ENCODE results near the gene SDK2. TPM values are rescaled to one million over a fixed set of nuclear protein-coding genes. Genes with fewer than 3 reads are reported as not detected.

Gene SDK2
- polyA plus RNA-seq, 3 donors: 0.01 TPM; not detected in 2

- Mint-ChIP-seq H3K9me3 (peaks cover 0 to 2% (median 0%) of the 10 kb centered on the region in 7 donors), H3K4me3 (no peak overlapping the region), H3K36me3 (no peaks in the 10 kb centered on the region), H3K4me1 (no peaks in the 10 kb centered on the region), H3K27ac (no peak overlapping the region), H3K27me3 (ENCODE audit: low read depth in 3 of 3) (peaks cover 0 to 9% (median 0%) of the 10 kb centered on the region in 3 donors)
- no peak for TF ChIP-seq CTCF (IDR thresholded peaks at IDR 0.05)
- H3K9me3 ChIP-seq (replicated peaks in 1 of 2; ENCODE audit: control insufficient read depth in 1 of 2, insufficient read depth in 1 of 2, low read length in 2 of 2): no peaks in the 10 kb centered on the region
- H3K4me3 ChIP-seq (replicated peaks in 1 of 3; ENCODE audit: low read depth in 2 of 3, low read length in 3 of 3): no peak overlapping the region
- H4K20me1 ChIP-seq (ENCODE audit: insufficient read depth, low read length): no peaks in the 10 kb centered on the region
- 72% methylated on average over 9 of the region's 9 CpGs for WGBS (ENCODE audit: insufficient coverage)
- DNase-seq: no peak
- intact Hi-C loops (cut with micrococcal nuclease): no loop called here
- no peaks in the 10 kb centered on the region for H3K27me3 ChIP-seq (ENCODE audit: control insufficient read depth in 2 of 2, insufficient read depth in 2 of 2, low read length in 2 of 2)
- no peak overlapping the region for H3K27ac ChIP-seq (ENCODE audit: low read depth in 1 of 2, low read length in 2 of 2)
- no peaks in the 10 kb centered on the region for H3K36me3 ChIP-seq (replicated peaks in 1 of 2; ENCODE audit: control insufficient read depth in 1 of 2, insufficient read depth in 2 of 2, low read length in 2 of 2)
- H3K4me2 ChIP-seq (replicated peaks; ENCODE audit: extremely low read depth, low read length, poor library complexity, severe bottlenecking): no peak overlapping the region
- no peak overlapping the region for H3K9ac ChIP-seq (ENCODE audit: insufficient read depth, low read length, poor library complexity, severe bottlenecking)
- no peaks in the 10 kb centered on the region for H3K4me1 ChIP-seq (ENCODE audit: control insufficient read depth in 1 of 2, insufficient read depth in 2 of 2, low read length in 2 of 2)
- H2AFZ ChIP-seq (ENCODE audit: insufficient read depth, low read depth, low read length, poor library complexity, severe bottlenecking): no peak overlapping the region
- no peaks in the 10 kb centered on the region for H3K79me2 ChIP-seq (ENCODE audit: insufficient read depth, low read length)
Measured at GRCh38 chr17:73539166-73539565, 105.1 kb downstream of the SDK2 start.

GRCh38 chr17:73538445-73538844 is 105.8 kb downstream of the SDK2 start:
- Histone ChIP-seq H3K4me2 (replicated peaks; ENCODE audit: extremely low read depth, low read length, poor library complexity, severe bottlenecking) (no peak overlapping the region), H3K4me1 (ENCODE audit: control insufficient read depth in 1 of 2, insufficient read depth in 2 of 2, low read length in 2 of 2) (no peaks in the 10 kb centered on the region), H3K27me3 (ENCODE audit: control insufficient read depth in 2 of 2, insufficient read depth in 2 of 2, low read length in 2 of 2) (no peaks in the 10 kb centered on the region), H3K4me3 (replicated peaks in 1 of 3; ENCODE audit: low read depth in 2 of 3, low read length in 3 of 3) (no peak overlapping the region), H3K79me2 (ENCODE audit: insufficient read depth, low read length) (no peaks in the 10 kb centered on the region), H2AFZ (ENCODE audit: insufficient read depth, low read depth, low read length, poor library complexity, severe bottlenecking) (no peak overlapping the region), H4K20me1 (ENCODE audit: insufficient read depth, low read length) (no peaks in the 10 kb centered on the region), H3K36me3 (replicated peaks in 1 of 2; ENCODE audit: control insufficient read depth in 1 of 2, insufficient read depth in 2 of 2, low read length in 2 of 2) (no peaks in the 10 kb centered on the region), H3K27ac (ENCODE audit: low read depth in 1 of 2, low read length in 2 of 2) (no peak overlapping the region), H3K9me3 (replicated peaks in 1 of 2; ENCODE audit: control insufficient read depth in 1 of 2, insufficient read depth in 1 of 2, low read length in 2 of 2) (no peaks in the 10 kb centered on the region), H3K9ac (ENCODE audit: insufficient read depth, low read length, poor library complexity, severe bottlenecking) (no peak overlapping the region)
- Mint-ChIP-seq H3K36me3 (no peaks in the 10 kb centered on the region), H3K4me3 (no peak overlapping the region), H3K4me1 (no peaks in the 10 kb centered on the region), H3K27ac (no peak overlapping the region), H3K9me3 (peaks cover 0 to 2% (median 0%) of the 10 kb centered on the region in 7 donors), H3K27me3 (ENCODE audit: low read depth in 3 of 3) (peaks cover 0 to 9% (median 0%) of the 10 kb centered on the region in 3 donors)
- no peak for TF ChIP-seq CTCF (IDR thresholded peaks at IDR 0.05)
- 92% methylated on average over 1 of the region's 7 CpGs for WGBS (ENCODE audit: insufficient coverage)
- intact Hi-C loops (cut with micrococcal nuclease): no loop called here
- DNase-seq: no peak
